ENCODE measurements around the gene ITGB2. TPM values are rescaled to one million over a fixed set of nuclear protein-coding genes. Genes with fewer than 3 reads are reported as not detected.

Gene ITGB2
- total RNA-seq, 1 experiment from 2014 or later = 45.1 TPM

DNA sequence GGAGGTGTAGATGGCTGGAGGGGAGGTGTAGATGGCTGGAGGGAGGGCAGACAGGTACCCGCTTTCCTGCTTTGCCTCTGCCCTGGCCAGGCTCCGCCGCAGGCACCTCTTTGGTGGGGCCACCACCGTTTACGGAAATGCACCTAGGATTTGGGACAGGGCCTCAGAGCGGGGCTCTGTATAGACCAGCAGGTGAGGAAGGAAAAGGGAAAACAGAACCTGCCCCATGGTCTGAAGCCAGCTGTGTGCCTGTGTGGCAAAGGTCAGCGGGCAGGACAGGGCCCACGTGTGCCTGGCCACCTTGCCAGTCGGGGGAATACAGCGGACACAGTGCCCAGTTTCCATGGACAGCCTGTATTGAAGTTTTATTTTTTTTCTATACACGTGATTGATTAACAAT lies 35.1 kb downstream of the ITGB2 start:
- intact Hi-C loops (cut with micrococcal nuclease) = no loop called here
- Histone ChIP-seq H3K4me1 (ENCODE audit: insufficient read depth, low read length) (peaks cover 21% of the 10 kb centered on the region), H3F3A (ENCODE audit: low read length, unreplicated experiment) (peaks cover 5% of the 10 kb centered on the region), H4K20me1 (ENCODE audit: low read length) (no peaks in the 10 kb centered on the region), H3K27ac (ENCODE audit: low read length) (no peak overlapping the region), H3K4me3 (ENCODE audit: low read length) (no peak overlapping the region), H3K9me2 (replicated peaks; ENCODE audit: low read length) (no peaks in the 10 kb centered on the region), H3K36me3 (ENCODE audit: low read depth, low read length) (no peaks in the 10 kb centered on the region), H3K79me2 (ENCODE audit: low read length) (no peaks in the 10 kb centered on the region), H3K9me3 (ENCODE audit: low read length) (no peaks in the 10 kb centered on the region), H2AFZ (ENCODE audit: low read length) (no peak overlapping the region), H3K4me2 (ENCODE audit: low read length) (no peak overlapping the region), H3K9ac (ENCODE audit: low read length) (no peak overlapping the region), H3K27me3 (ENCODE audit: low read length) (no peaks in the 10 kb centered on the region)
- CTCF ChIA-PET = no interaction called here
- POLR2A ChIA-PET (ENCODE audit: unreplicated experiment) = no interaction called here
- no peak for TF ChIP-seq EZH2 (IDR thresholded peaks at IDR 0.05; ENCODE audit: low read length, unreplicated experiment)
- TF ChIP-seq EZH2phosphoT487 (IDR thresholded peaks at IDR 0.05; ENCODE audit: borderline replicate concordance, low read length) = no peak
- TF ChIP-seq, protein P1, sequence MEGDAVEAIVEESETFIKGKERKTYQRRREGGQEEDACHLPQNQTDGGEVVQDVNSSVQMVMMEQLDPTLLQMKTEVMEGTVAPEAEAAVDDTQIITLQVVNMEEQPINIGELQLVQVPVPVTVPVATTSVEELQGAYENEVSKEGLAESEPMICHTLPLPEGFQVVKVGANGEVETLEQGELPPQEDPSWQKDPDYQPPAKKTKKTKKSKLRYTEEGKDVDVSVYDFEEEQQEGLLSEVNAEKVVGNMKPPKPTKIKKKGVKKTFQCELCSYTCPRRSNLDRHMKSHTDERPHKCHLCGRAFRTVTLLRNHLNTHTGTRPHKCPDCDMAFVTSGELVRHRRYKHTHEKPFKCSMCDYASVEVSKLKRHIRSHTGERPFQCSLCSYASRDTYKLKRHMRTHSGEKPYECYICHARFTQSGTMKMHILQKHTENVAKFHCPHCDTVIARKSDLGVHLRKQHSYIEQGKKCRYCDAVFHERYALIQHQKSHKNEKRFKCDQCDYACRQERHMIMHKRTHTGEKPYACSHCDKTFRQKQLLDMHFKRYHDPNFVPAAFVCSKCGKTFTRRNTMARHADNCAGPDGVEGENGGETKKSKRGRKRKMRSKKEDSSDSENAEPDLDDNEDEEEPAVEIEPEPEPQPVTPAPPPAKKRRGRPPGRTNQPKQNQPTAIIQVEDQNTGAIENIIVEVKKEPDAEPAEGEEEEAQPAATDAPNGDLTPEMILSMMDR (conservative IDR thresholded peaks at IDR 0.05; ENCODE audit: low read depth, low read length) = no peak
- BruUV-seq (replicated peaks) = no TSS peak
- DNase-seq = no peak
- ATAC-seq = no peak

DNA sequence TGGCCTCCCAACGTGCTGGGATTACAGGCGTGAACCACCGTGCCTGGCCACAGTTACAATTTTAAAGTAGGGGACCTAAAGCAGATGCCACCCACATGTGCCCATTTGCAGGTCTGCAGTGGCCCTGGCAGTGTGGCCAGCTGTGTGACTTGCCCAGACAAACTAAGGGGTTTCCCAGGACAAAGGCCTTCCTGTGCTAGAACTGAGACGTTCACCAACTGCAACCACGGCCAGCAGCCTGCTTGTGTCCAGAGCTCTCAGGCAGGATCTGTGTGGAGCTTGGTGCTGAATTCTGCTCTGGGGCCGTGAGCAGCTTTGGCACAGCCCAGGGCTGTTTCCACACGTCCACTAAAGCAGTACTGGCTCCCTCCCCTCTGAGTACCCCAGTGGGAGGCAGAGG lies 36.6 kb downstream of the ITGB2 start:
- intact Hi-C loops (cut with micrococcal nuclease) = no loop called here
- no peak for TF ChIP-seq EZH2phosphoT487 (IDR thresholded peaks at IDR 0.05; ENCODE audit: borderline replicate concordance, low read length)
- TF ChIP-seq EZH2 (IDR thresholded peaks at IDR 0.05; ENCODE audit: low read length, unreplicated experiment) = no peak
- TF ChIP-seq, protein P1 (conservative IDR thresholded peaks at IDR 0.05; ENCODE audit: low read depth, low read length) = no peak
- H3K9me3 ChIP-seq (ENCODE audit: low read length) = no peaks in the 10 kb centered on the region
- no peaks in the 10 kb centered on the region for H3K9me2 ChIP-seq (replicated peaks; ENCODE audit: low read length)
- BruUV-seq (replicated peaks) = no TSS peak
- H3K4me1 ChIP-seq (ENCODE audit: insufficient read depth, low read length) = peaks cover 34% of the 10 kb centered on the region
- peaks cover 5% of the 10 kb centered on the region for H3F3A ChIP-seq (ENCODE audit: low read length, unreplicated experiment)
- no peak overlapping the region for H3K4me3 ChIP-seq (ENCODE audit: low read length)
- no peak overlapping the region for H2AFZ ChIP-seq (ENCODE audit: low read length)
- CTCF ChIA-PET = no interaction called here
- no peak overlapping the region for H3K4me2 ChIP-seq (ENCODE audit: low read length)
- DNase-seq (no peak), ATAC-seq (no peak)
- no peaks in the 10 kb centered on the region for H4K20me1 ChIP-seq (ENCODE audit: low read length)
- H3K27ac ChIP-seq (ENCODE audit: low read length) = no peak overlapping the region
- H3K27me3 ChIP-seq (ENCODE audit: low read length) = no peaks in the 10 kb centered on the region
- POLR2A ChIA-PET (ENCODE audit: unreplicated experiment) = no interaction called here
- H3K79me2 ChIP-seq (ENCODE audit: low read length) = no peaks in the 10 kb centered on the region
- no peak overlapping the region for H3K9ac ChIP-seq (ENCODE audit: low read length)
- no peaks in the 10 kb centered on the region for H3K36me3 ChIP-seq (ENCODE audit: low read depth, low read length)

DNA sequence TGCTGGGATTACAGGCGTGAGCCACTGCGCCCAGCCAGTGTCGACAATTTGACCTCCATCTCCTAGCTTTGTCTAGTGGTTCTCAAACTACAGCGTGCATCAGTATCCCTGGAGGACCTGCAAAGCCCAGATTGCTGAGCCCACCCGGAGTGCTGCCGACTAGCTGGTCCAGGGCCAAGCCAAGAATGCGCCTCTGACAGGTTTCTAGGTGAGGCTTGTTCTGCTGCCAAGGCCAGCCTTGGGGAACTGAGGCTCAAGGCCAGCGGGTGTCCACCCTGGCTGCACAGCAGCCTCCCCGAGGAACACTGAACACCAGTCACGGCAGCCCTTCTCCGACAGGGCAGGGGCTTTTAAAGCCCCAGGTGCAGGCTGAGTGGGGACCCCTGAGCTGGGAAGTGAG lies 37.4 kb downstream of the ITGB2 start:
- CTCF ChIA-PET = no interaction called here
- no TSS peak for BruUV-seq (replicated peaks)
- ATAC-seq = no peak
- H3K9ac ChIP-seq (ENCODE audit: low read length) = no peak overlapping the region
- POLR2A ChIA-PET (ENCODE audit: unreplicated experiment) = interaction anchor here (0.6 kb wide), 1 partner anchor 9 kb away, joined by 3 read pairs; the partner anchor contains the start of gene PTTG1IP
- no peaks in the 10 kb centered on the region for H3K9me3 ChIP-seq (ENCODE audit: low read length)
- no peaks in the 10 kb centered on the region for H3K79me2 ChIP-seq (ENCODE audit: low read length)
- H2AFZ ChIP-seq (ENCODE audit: low read length) = no peak overlapping the region
- H3K9me2 ChIP-seq (replicated peaks; ENCODE audit: low read length) = no peaks in the 10 kb centered on the region
- H3K27ac ChIP-seq (ENCODE audit: low read length) = no peak overlapping the region
- H3K4me3 ChIP-seq (ENCODE audit: low read length) = no peak overlapping the region
- peaks cover 43% of the 10 kb centered on the region for H3K4me1 ChIP-seq (ENCODE audit: insufficient read depth, low read length)
- H3K4me2 ChIP-seq (ENCODE audit: low read length) = no peak overlapping the region
- no peaks in the 10 kb centered on the region for H3K36me3 ChIP-seq (ENCODE audit: low read depth, low read length)
- DNase-seq = no peak
- no peaks in the 10 kb centered on the region for H4K20me1 ChIP-seq (ENCODE audit: low read length)
- intact Hi-C loops (cut with micrococcal nuclease) = no loop called here
- TF ChIP-seq, protein P1 (conservative IDR thresholded peaks at IDR 0.05; ENCODE audit: low read depth, low read length) = no peak
- TF ChIP-seq EZH2 (IDR thresholded peaks at IDR 0.05; ENCODE audit: low read length, unreplicated experiment) (no peak), EZH2phosphoT487 (IDR thresholded peaks at IDR 0.05; ENCODE audit: borderline replicate concordance, low read length) (no peak)
- peaks cover 5% of the 10 kb centered on the region for H3F3A ChIP-seq (ENCODE audit: low read length, unreplicated experiment)
- H3K27me3 ChIP-seq (ENCODE audit: low read length) = no peaks in the 10 kb centered on the region
